HG03378 (cell line): Measurements from ENCODE around the gene SLA2.
"Not testable (repeated sequence)": the region's sequence is repeated elsewhere in the genome, so short reads cannot be mapped to it uniquely, and the experiment has no call there.

Source experiments
- ATAC-seq: cut with Tn5 transposase; IDR thresholded peaks from one replicate; pipeline ENCODE4 v1.9.1; 2021; ENCODE audit warnings: mild to moderate bottlenecking, moderate library complexity; ENCODE audit not compliant: unreplicated experiment

SLA2 gene

GRCh38 chr20:36611625-36612024, 34.4 kb downstream of the SLA2 start:
- ATAC-seq = no peak

DNA sequence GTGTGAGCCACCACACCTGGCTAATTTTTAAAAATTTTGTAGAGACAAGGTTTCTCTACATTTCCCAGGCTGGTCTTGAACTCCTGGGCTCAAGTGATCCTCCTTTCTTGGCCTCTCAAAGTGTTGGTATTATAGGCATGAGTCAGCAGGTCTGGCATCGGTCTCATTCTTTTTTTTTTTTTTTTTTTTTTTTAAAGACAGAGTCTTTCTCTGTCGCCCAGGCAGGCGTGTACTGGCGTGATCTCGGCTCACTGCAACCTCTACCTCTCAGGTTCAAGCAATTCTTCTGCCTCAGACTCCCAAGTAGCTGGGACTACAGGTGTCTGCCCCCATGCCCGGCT, 37.6 kb downstream of the SLA2 start:
- not testable (repeated sequence) for ATAC-seq

- ATAC-seq = no peak
Observed at GRCh38 chr20:36607586-36608387, 38.2 kb downstream of the SLA2 start.

- ATAC-seq = no peak
Observed at GRCh38 chr20:36606158-36607066, 39.6 kb downstream of the SLA2 start.

DNA sequence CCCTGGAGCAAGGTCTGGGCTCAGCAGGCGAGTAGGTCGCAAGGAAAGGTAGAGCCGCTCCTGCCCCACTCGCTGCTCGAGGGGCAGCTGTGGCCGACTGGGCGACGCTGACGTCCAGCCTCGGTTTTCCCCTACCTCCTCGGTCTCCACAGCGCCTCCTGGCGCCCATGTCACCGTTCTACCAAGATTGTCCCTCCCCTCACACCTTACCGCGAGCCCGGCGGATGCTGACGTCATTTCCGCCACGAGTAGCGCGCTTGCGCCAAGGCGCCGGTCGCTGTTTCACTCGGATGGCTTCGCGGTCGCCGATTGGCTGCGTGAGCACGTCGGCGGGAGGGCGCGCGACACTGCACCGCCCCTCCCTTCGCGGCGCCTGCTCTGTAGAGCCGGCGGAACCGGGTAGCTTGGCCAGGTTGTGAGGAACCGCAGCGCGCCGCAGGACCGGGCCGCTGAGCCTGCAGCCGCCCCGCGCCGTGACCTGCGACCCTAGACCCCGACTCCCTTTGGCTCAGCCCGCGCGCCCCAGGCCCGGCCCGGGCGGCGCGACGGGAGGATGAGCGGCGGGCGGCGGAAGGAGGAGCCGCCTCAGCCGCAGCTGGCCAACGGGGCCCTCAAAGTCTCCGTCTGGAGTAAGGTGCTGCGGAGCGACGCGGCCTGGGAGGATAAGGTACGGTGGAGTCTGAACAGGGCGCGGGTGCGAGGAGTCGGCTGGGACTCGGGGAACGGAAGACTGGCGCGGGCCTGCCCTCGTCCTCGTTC, 40.4 kb downstream of the SLA2 start, which contains the start of gene RAB5IF:
Gene RAB5IF, plus strand, starts transcription at position 381 of the 759 bp plus-strand sequence. Its CDS starts 173 bp downstream, at position 554.
- ATAC-seq = peak; percentile 78

DNA sequence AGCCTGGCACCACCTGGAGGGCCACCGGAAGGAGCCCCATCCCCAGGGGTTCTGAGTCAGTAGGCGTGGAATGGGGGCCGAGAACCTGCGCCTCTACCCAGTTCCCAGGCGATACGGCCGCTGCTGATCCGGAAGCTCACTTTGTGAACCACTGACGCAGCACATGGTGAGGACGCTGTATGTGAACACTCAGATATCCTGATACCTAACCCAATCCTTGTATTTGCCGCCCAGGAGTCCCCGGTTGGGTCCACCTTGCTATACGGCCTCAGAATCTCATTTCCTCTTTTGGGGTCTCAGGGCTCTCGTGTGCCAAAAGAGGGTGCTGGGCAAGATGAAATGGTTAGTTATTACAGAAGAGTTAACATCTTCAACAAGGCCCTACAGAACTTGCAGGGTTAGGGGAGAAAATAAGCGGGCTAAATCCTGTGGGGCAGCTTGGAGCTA, 41.0 kb downstream of the SLA2 start:
- peak; percentile 34 for ATAC-seq

- ATAC-seq = no peak
Observed at GRCh38 chr20:36601540-36601939, 44.5 kb downstream of the SLA2 start.

GRCh38 chr20:36599912-36600345, 46.1 kb downstream of the SLA2 start:
- ATAC-seq = no peak

GRCh38 chr20:36593347-36593929, 52.6 kb downstream of the SLA2 start:
- no peak for ATAC-seq

GRCh38 chr20:36591854-36592641, 53.9 kb downstream of the SLA2 start:
- ATAC-seq = no peak

DNA sequence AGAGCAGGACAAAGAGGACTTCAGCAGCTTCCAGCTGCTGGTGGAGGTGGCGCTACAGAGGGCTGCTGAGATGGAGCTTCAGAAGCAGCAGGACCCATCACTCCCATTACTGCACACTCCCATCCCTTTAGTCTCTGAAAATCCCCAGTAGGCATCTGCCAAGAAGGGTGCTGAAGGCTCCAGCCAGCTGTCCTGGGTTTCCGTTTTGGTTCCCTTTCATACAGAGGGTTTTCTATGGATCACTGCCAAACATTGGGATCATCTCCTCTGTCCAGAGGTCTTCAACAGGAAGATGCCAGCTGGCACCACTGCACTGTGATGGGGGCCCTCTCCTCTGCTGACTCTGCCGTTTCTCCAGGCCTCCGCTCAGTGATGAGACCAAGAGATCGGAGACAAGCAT, 54.7 kb downstream of the SLA2 start:
- ATAC-seq = no peak

- no peak for ATAC-seq
Observed at GRCh38 chr20:36587388-36588070, 58.5 kb downstream of the SLA2 start.

- no peak for ATAC-seq
Observed at GRCh38 chr20:36585410-36586125, 60.4 kb downstream of the SLA2 start.

DNA sequence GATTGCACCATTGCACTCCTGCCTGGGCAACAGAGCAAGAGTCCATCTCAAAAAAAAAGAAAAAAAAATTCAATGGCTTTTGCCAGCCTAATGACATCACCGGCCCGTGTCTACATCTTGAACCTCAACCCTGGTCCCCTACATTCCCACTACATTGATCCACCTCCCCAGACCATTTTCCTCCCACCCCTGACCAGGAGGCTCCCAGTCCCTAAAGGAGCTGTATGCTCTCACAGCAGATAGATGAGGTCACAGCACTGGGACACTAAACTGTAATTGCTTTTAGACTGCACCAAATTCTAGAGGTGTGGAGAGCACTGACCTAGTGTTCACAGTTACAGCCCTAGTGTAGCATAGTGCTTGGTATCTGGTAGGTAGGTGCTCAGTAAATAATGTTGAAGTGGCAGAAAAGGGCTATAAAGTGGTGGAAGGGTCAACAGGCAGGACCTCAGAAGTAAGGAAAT, 61.9 kb downstream of the SLA2 start:
- no peak for ATAC-seq

DNA sequence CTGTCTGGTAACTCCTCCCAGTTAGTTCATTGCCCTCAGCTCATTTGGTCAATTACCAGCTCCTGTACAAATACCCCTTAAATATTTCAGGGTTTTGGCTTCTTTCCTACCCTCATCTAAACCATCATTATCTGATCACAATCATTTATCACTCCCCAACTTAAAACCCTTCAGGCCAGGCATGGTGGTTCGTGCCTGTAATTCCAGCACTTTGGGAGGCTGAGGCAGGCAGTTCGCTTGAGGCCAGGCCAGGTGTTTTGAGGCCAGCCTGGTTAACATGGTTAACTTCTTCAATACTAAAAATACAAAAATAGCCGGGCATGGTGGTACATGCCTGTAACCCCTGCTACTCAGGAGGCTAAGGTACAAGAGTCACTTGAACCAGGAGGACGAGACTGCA, 63.2 kb downstream of the SLA2 start:
- no peak for ATAC-seq

DNA sequence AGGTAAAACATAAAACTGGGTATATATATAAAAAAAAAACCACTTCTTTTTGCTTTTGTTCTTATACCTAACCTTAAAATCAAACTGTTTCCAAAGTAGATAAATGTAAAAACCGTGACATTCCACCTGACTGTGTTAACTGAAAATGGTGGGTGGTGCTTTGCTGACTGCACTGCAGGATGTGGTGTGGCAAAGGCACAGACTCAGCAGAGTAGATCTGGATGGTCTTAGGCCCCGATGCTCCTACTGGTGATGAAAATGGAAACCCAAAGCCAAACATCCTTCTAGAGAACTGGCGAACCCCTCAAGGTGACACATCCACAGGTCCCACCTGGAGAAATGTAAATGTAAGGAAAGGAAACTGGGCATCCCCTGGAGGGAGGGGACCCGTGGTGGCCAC, 63.7 kb downstream of the SLA2 start:
- ATAC-seq = no peak

- ATAC-seq = no peak
Observed at GRCh38 chr20:36579996-36580545, 65.9 kb downstream of the SLA2 start.

GRCh38 chr20:36578356-36579041, 67.5 kb downstream of the SLA2 start:
- no peak for ATAC-seq
